Neural cell (in vitro differentiated cells): ENCODE results near the gene LRMDA.

Experiments
- EP300 ChIP-seq: fragments of 450-650 bp; conservative IDR thresholded peaks from 2 replicates; pipeline ENCODE4 v1.6.1; 2014; ENCODE audit warnings: antibody characterized with exemption, mild to moderate bottlenecking, moderate library complexity; ENCODE audit not compliant: poor library complexity, severe bottlenecking
- EZH2 ChIP-seq: fragments of 200-600, 300-800 bp; shearing (Covaris generic), sonication (generic); IDR thresholded peaks from 2 replicates; pipeline ENCODE4 v1.6.1; 2014; ENCODE audit warnings: antibody characterized with exemption, low read length, borderline replicate concordance, mild to moderate bottlenecking; ENCODE audit not compliant: insufficient read depth, poor library complexity, severe bottlenecking
- MXI1 ChIP-seq: fragments of 450-650 bp; conservative IDR thresholded peaks from 2 replicates; pipeline ENCODE4 v1.6.1; 2014; ENCODE audit warnings: antibody characterized with exemption, mild to moderate bottlenecking; ENCODE audit not compliant: poor library complexity, severe bottlenecking
- POLR2AphosphoS5 ChIP-seq: IDR thresholded peaks from 2 replicates; pipeline ENCODE4 v1.6.1; 2012
- RAD21 ChIP-seq: fragments of 450-650 bp; conservative IDR thresholded peaks from 2 replicates; pipeline ENCODE4 v1.6.1; 2014; ENCODE audit warnings: antibody characterized with exemption, mild to moderate bottlenecking, moderate library complexity
- SMC3 ChIP-seq: fragments of 450-650 bp; conservative IDR thresholded peaks from 2 replicates; pipeline ENCODE4 v1.6.1; 2014; ENCODE audit warnings: antibody characterized with exemption, mild to moderate bottlenecking, moderate library complexity; ENCODE audit not compliant: poor library complexity
- TAF1 ChIP-seq: IDR thresholded peaks from 2 replicates; pipeline ENCODE4 v1.6.1; 2012; ENCODE audit warnings: low read depth
- TF ChIP-seq, protein P1 (sequence below): fragments of 450-650 bp; IDR thresholded peaks from 2 replicates; pipeline ENCODE4 v1.5.1; 2014; ENCODE audit warnings: antibody characterized with exemption, mild to moderate bottlenecking, moderate library complexity; ENCODE audit not compliant: poor library complexity, severe bottlenecking
- TF ChIP-seq, protein P2 (sequence below): IDR thresholded peaks from 2 replicates; pipeline ENCODE4 v1.6.1; 2012; ENCODE audit warnings: borderline replicate concordance

DNA sequence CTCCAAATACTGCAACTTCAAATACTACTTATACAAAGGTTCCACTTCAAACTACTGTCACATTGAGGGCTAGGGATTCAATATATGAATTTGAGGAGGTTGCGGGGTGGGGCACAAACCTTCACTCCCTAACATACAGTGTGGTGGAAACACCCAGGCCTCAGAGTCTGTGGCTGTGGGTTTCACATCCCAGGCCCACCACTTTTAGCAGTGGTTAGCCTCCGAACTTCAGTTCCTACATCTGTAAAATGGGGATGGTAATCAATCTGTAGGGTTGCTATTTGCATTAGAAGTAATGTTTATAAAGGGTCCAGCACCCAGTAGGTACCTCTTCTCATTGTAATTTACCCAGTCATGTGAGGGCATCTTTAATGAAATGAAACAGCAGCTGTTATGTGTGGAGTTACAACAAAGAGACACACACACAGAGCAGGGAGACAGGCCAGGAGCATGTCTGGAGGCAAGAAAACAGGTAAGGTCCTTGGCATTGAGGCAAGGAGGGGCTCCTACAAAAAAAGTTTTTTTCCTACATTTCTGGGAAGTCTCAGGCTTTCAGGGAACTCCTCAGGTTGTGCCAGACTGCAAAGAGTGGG, 570.9 kb downstream of the LRMDA start:
- TF ChIP-seq POLR2AphosphoS5 = no peak
- TF ChIP-seq, protein P1, sequence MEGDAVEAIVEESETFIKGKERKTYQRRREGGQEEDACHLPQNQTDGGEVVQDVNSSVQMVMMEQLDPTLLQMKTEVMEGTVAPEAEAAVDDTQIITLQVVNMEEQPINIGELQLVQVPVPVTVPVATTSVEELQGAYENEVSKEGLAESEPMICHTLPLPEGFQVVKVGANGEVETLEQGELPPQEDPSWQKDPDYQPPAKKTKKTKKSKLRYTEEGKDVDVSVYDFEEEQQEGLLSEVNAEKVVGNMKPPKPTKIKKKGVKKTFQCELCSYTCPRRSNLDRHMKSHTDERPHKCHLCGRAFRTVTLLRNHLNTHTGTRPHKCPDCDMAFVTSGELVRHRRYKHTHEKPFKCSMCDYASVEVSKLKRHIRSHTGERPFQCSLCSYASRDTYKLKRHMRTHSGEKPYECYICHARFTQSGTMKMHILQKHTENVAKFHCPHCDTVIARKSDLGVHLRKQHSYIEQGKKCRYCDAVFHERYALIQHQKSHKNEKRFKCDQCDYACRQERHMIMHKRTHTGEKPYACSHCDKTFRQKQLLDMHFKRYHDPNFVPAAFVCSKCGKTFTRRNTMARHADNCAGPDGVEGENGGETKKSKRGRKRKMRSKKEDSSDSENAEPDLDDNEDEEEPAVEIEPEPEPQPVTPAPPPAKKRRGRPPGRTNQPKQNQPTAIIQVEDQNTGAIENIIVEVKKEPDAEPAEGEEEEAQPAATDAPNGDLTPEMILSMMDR = no peak
- TF ChIP-seq RAD21 = no peak
- TF ChIP-seq, protein P2, sequence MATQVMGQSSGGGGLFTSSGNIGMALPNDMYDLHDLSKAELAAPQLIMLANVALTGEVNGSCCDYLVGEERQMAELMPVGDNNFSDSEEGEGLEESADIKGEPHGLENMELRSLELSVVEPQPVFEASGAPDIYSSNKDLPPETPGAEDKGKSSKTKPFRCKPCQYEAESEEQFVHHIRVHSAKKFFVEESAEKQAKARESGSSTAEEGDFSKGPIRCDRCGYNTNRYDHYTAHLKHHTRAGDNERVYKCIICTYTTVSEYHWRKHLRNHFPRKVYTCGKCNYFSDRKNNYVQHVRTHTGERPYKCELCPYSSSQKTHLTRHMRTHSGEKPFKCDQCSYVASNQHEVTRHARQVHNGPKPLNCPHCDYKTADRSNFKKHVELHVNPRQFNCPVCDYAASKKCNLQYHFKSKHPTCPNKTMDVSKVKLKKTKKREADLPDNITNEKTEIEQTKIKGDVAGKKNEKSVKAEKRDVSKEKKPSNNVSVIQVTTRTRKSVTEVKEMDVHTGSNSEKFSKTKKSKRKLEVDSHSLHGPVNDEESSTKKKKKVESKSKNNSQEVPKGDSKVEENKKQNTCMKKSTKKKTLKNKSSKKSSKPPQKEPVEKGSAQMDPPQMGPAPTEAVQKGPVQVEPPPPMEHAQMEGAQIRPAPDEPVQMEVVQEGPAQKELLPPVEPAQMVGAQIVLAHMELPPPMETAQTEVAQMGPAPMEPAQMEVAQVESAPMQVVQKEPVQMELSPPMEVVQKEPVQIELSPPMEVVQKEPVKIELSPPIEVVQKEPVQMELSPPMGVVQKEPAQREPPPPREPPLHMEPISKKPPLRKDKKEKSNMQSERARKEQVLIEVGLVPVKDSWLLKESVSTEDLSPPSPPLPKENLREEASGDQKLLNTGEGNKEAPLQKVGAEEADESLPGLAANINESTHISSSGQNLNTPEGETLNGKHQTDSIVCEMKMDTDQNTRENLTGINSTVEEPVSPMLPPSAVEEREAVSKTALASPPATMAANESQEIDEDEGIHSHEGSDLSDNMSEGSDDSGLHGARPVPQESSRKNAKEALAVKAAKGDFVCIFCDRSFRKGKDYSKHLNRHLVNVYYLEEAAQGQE = no peak
- no peak for TF ChIP-seq EZH2
- no peak for TF ChIP-seq TAF1
- TF ChIP-seq SMC3 = no peak
- TF ChIP-seq EP300 = no peak
- TF ChIP-seq MXI1 = no peak
